Measurements from ENCODE around the gene SEMA4G.
A peak's percentile ranks its signal among the peaks of the same experiment; 100 is the strongest.

SEMA4G gene

GRCh38 chr10:101015582-101015973 is 46.3 kb downstream of the SEMA4G start:
- Histone ChIP-seq H3K79me2 (no peaks in the 10 kb centered on the region), H3K4me3 (ENCODE audit: low read depth, low read length) (no peak overlapping the region), H3K9me3 (ENCODE audit: control insufficient read depth, low read length) (no peaks in the 10 kb centered on the region), H3K27ac (no peak overlapping the region), H3K9ac (no peak overlapping the region), H2AFZ (no peak overlapping the region), H3K4me2 (ENCODE audit: low read length) (no peak overlapping the region), H3K27me3 (ENCODE audit: control insufficient read depth, insufficient read depth, low read length) (no peaks in the 10 kb centered on the region), H3K4me1 (peaks cover 13% of the 10 kb centered on the region), H3K36me3 (ENCODE audit: control insufficient read depth, insufficient read depth, low read length) (no peaks in the 10 kb centered on the region)
- TF ChIP-seq CTCF (IDR thresholded peaks at IDR 0.05) = no peak

- no peak overlapping the region for H2AFZ ChIP-seq
- H3K4me1 ChIP-seq = peaks cover 13% of the 10 kb centered on the region
- no peaks in the 10 kb centered on the region for H3K9me3 ChIP-seq (ENCODE audit: control insufficient read depth, low read length)
- no peak overlapping the region for H3K4me3 ChIP-seq (ENCODE audit: low read depth, low read length)
- TF ChIP-seq CTCF (IDR thresholded peaks at IDR 0.05) = no peak
- H3K27me3 ChIP-seq (ENCODE audit: control insufficient read depth, insufficient read depth, low read length) = no peaks in the 10 kb centered on the region
- H3K79me2 ChIP-seq = no peaks in the 10 kb centered on the region
- no peak overlapping the region for H3K4me2 ChIP-seq (ENCODE audit: low read length)
- no peak overlapping the region for H3K27ac ChIP-seq
- H3K36me3 ChIP-seq (ENCODE audit: control insufficient read depth, insufficient read depth, low read length) = no peaks in the 10 kb centered on the region
- H3K9ac ChIP-seq = no peak overlapping the region
Observed at GRCh38 chr10:101016814-101017213, 47.5 kb downstream of the SEMA4G start.

GRCh38 chr10:101018118-101018599 is 48.9 kb downstream of the SEMA4G start:
- Histone ChIP-seq H3K36me3 (ENCODE audit: control insufficient read depth, insufficient read depth, low read length) (no peaks in the 10 kb centered on the region), H3K79me2 (no peaks in the 10 kb centered on the region), H3K27me3 (ENCODE audit: control insufficient read depth, insufficient read depth, low read length) (no peaks in the 10 kb centered on the region), H3K9me3 (ENCODE audit: control insufficient read depth, low read length) (no peaks in the 10 kb centered on the region), H3K4me2 (ENCODE audit: low read length) (no peak overlapping the region), H3K27ac (no peak overlapping the region), H3K4me1 (peaks cover 10% of the 10 kb centered on the region), H3K4me3 (ENCODE audit: low read depth, low read length) (no peak overlapping the region), H3K9ac (no peak overlapping the region), H2AFZ (no peak overlapping the region)
- TF ChIP-seq CTCF (IDR thresholded peaks at IDR 0.05) = no peak

GRCh38 chr10:101018600-101019439 is 49.5 kb downstream of the SEMA4G start:
- Histone ChIP-seq H3K27ac (no peak overlapping the region), H3K36me3 (ENCODE audit: control insufficient read depth, insufficient read depth, low read length) (no peaks in the 10 kb centered on the region), H3K4me1 (peaks cover 6% of the 10 kb centered on the region), H3K4me3 (ENCODE audit: low read depth, low read length) (no peak overlapping the region), H3K79me2 (no peaks in the 10 kb centered on the region), H3K27me3 (ENCODE audit: control insufficient read depth, insufficient read depth, low read length) (no peaks in the 10 kb centered on the region), H3K9ac (no peak overlapping the region), H3K4me2 (ENCODE audit: low read length) (no peak overlapping the region), H2AFZ (peak overlapping the region; percentile 49), H3K9me3 (ENCODE audit: control insufficient read depth, low read length) (no peaks in the 10 kb centered on the region)
- TF ChIP-seq CTCF (IDR thresholded peaks at IDR 0.05) = peak; percentile 87

Data from parathyroid adenoma (tissue), 2 donors.